CD4-positive, alpha-beta T cell (primary cell): Measurements from ENCODE around the gene FSHB. TPM values are rescaled to one million over a fixed set of nuclear protein-coding genes. Genes with fewer than 3 reads are reported as not detected.

Experiments used
- ATAC-seq: fragments of 200-7000 bp; cut with Tn5 transposase; one replicate; pipeline ENCODE4 v1.10.0; 2022; ENCODE audit warnings: mild to moderate bottlenecking; ENCODE audit not compliant: poor library complexity
- CTCF ChIA-PET: fragments of 350-600 bp; sonication (Branson Sonifier 250); formaldehyde crosslinking; loops from one replicate; lab custom pipeline; 2021; ENCODE audit warnings: antibody characterized with exemption, inconsistent platforms; lab: Charles Lee
- POLR2A ChIA-PET: fragments of 350-600 bp; sonication (Branson Sonifier 250); formaldehyde crosslinking; loops from one replicate; lab custom pipeline; 2021; ENCODE audit warnings: antibody characterized with exemption, inconsistent platforms; lab: Charles Lee
- DNase-seq, 14 experiments: peaks; one replicate each; pipeline ENCODE4 v3.0.0-alpha.2; 2013 to 2020; ENCODE audit warnings: mixed read lengths in 2 of 14
- H3K27ac ChIP-seq, 2 donors: one replicate each; pipeline versions ENCODE4 v1.5.1 to v1.7.0; 2013; ENCODE audit warnings: low read length in 2 of 2, low read depth in 1 of 2, mild to moderate bottlenecking in 1 of 2
- H3K27me3 ChIP-seq, 2 experiments: 1 replicate in 1 of 2; 2 replicates in 1 of 2; pipeline versions ENCODE4 v1.6.1 to v1.7.0; 2013; ENCODE audit warnings: low read length in 2 of 2, control low read depth in 1 of 2, mild to moderate bottlenecking in 1 of 2, moderate library complexity in 1 of 2; ENCODE audit not compliant: insufficient read depth in 2 of 2, control insufficient read depth in 1 of 2
- H3K36me3 ChIP-seq: one replicate; pipeline ENCODE4 v1.6.1; 2013; ENCODE audit warnings: low read length, control low read depth; ENCODE audit not compliant: insufficient read depth
- H3K4me1 ChIP-seq: one replicate; pipeline ENCODE4 v1.6.1; 2013; ENCODE audit warnings: low read length, control low read depth; ENCODE audit not compliant: insufficient read depth
- H3K4me3 ChIP-seq: one replicate; pipeline ENCODE4 v1.5.1; 2013; ENCODE audit warnings: mild to moderate bottlenecking, low read length, moderate library complexity
- H3K9me3 ChIP-seq, 2 experiments: 1 replicate in 1 of 2; 2 replicates in 1 of 2; pipeline versions ENCODE4 v1.6.1 to v1.7.0; 2013; ENCODE audit warnings: low read length in 2 of 2, mild to moderate bottlenecking in 2 of 2, control low read depth in 1 of 2, moderate library complexity in 1 of 2; ENCODE audit not compliant: control insufficient read depth in 1 of 2, insufficient read depth in 1 of 2
- H3K27ac Mint-ChIP-seq: one replicate; pipeline ENCODE4 v1.8.0; 2020; ENCODE audit warnings: mixed read lengths
- H3K27me3 Mint-ChIP-seq: one replicate; pipeline ENCODE4 v1.8.0; 2021; ENCODE audit warnings: mixed read lengths
- H3K36me3 Mint-ChIP-seq: one replicate; pipeline ENCODE4 v1.8.0; 2021; ENCODE audit warnings: low read depth, mixed read lengths
- H3K4me1 Mint-ChIP-seq: one replicate; pipeline ENCODE4 v1.8.0; 2021; ENCODE audit warnings: low read depth, mixed read lengths
- H3K4me3 Mint-ChIP-seq: one replicate; pipeline ENCODE4 v1.8.0; 2020; ENCODE audit warnings: mild to moderate bottlenecking, mixed read lengths
- H3K9me3 Mint-ChIP-seq: one replicate; pipeline ENCODE4 v1.8.0; 2020; ENCODE audit warnings: mixed read lengths
- CTCF ChIP-seq: fragments of 200-600 bp; IDR thresholded peaks from one replicate; pipeline ENCODE4 v1.8.0; 2022; ENCODE audit warnings: antibody characterized with exemption, mild to moderate bottlenecking
- intact Hi-C, 2 experiments: fragments of 100-400 bp; cut with DNase I in 1 of 2; cut with micrococcal nuclease in 1 of 2; formaldehyde crosslinking; loops; one replicate each; pipeline versions ENCODE4 v1.15.1 to v1.9.0; 2023 to 2025; cut with DNase I, micrococcal nuclease
- total RNA-seq, 174 experiments: library from RNA in 2 of 174; stranded (reverse) in 2 of 174; gene quantifications; one replicate each; pipeline ENCODE4 v1.2.3 and lab custom pipeline; 2021 to 2026

Gene FSHB
- total RNA-seq, 2 experiments from 2014 or later: not detected

- Mint-ChIP-seq H3K4me3 (no peak overlapping the region), H3K9me3 (no peaks in the 10 kb centered on the region), H3K36me3 (no peaks in the 10 kb centered on the region), H3K27me3 (peaks cover 18% of the 10 kb centered on the region), H3K4me1 (peaks cover 21% of the 10 kb centered on the region), H3K27ac (no peak overlapping the region)
- no peak for ATAC-seq
- Histone ChIP-seq H3K27me3 (no peaks in the 10 kb centered on the region), H3K4me3 (no peak overlapping the region), H3K4me1 (peaks cover 15% of the 10 kb centered on the region), H3K27ac (no peak overlapping the region), H3K9me3 (no peaks in the 10 kb centered on the region), H3K36me3 (no peaks in the 10 kb centered on the region)
- ChIA-PET CTCF (no interaction called here), POLR2A (no interaction called here)
- TF ChIP-seq CTCF: no peak
- no peak for DNase-seq
- intact Hi-C loops: loop anchor here in 1 of 2 experiments (5.0 kb wide), 1 partner anchor 73 kb away; no protein-coding TSS in a partner anchor
These were observed 49.0 kb downstream of the FSHB start for GRCh38 chr11:30279796-30280195.

- no peak overlapping the region for H3K27ac ChIP-seq
- H3K36me3 Mint-ChIP-seq: no peaks in the 10 kb centered on the region
- POLR2A ChIA-PET: no interaction called here
- no peak overlapping the region for H3K4me3 ChIP-seq
- no peaks in the 10 kb centered on the region for H3K27me3 ChIP-seq
- H3K4me1 Mint-ChIP-seq: peaks cover 21% of the 10 kb centered on the region
- TF ChIP-seq CTCF: no peak
- peaks cover 15% of the 10 kb centered on the region for H3K4me1 ChIP-seq
- intact Hi-C loops: no loop called here
- peak overlapping the region; percentile 32 for H3K4me3 Mint-ChIP-seq
- no peak for DNase-seq
- no peak overlapping the region for H3K27ac Mint-ChIP-seq
- H3K36me3 ChIP-seq: no peaks in the 10 kb centered on the region
- ATAC-seq: no peak
- CTCF ChIA-PET: no interaction called here
- no peaks in the 10 kb centered on the region for H3K9me3 ChIP-seq
- peaks cover 4% of the 10 kb centered on the region for H3K27me3 Mint-ChIP-seq
- no peaks in the 10 kb centered on the region for H3K9me3 Mint-ChIP-seq
These were observed 50.9 kb downstream of the FSHB start for GRCh38 chr11:30281476-30282288.

- DNase-seq (peak in 4 of 14 experiments; percentile 3 to 63 (median 12)), ATAC-seq (no peak)
- no peak overlapping the region for H3K4me3 Mint-ChIP-seq
- no peak overlapping the region for H3K27ac Mint-ChIP-seq
- no peaks in the 10 kb centered on the region for H3K27me3 ChIP-seq
- H3K4me1 Mint-ChIP-seq: peaks cover 21% of the 10 kb centered on the region
- H3K4me1 ChIP-seq: peaks cover 15% of the 10 kb centered on the region
- POLR2A ChIA-PET: no interaction called here
- H3K27ac ChIP-seq: no peak overlapping the region
- no peak overlapping the region for H3K4me3 ChIP-seq
- H3K9me3 Mint-ChIP-seq: no peaks in the 10 kb centered on the region
- no peaks in the 10 kb centered on the region for H3K9me3 ChIP-seq
- no peaks in the 10 kb centered on the region for H3K36me3 ChIP-seq
- CTCF ChIA-PET: no interaction called here
- intact Hi-C loops: no loop called here
- H3K36me3 Mint-ChIP-seq: no peaks in the 10 kb centered on the region
- no peak for TF ChIP-seq CTCF
- peaks cover 4% of the 10 kb centered on the region for H3K27me3 Mint-ChIP-seq
These were observed 51.4 kb downstream of the FSHB start for GRCh38 chr11:30282289-30282631.

Other genes starting within 250 kb of the FSHB start
- not detected for gene KCNA4, start 214.0 kb upstream of the FSHB start, total RNA-seq
- gene ARL14EP, start 92.1 kb downstream of the FSHB start, total RNA-seq: 10 to 100 TPM; 48.1 to 49.7 TPM